CD8-positive, alpha-beta memory T cell (primary cell): ENCODE data around the gene FHL1. TPM values are rescaled to one million over a fixed set of nuclear protein-coding genes. Genes with fewer than 3 reads are reported as not detected.
A peak's percentile ranks its signal among the peaks of the same experiment; 100 is the strongest.

Experiments used
- CTCF ChIA-PET: fragments of 350-600 bp; sonication (Branson Sonifier 250); formaldehyde crosslinking; loops from one replicate; lab custom pipeline; 2021; ENCODE audit warnings: antibody characterized with exemption; lab: Charles Lee
- POLR2A ChIA-PET: fragments of 350-600 bp; sonication (Branson Sonifier 250); formaldehyde crosslinking; loops from one replicate; lab custom pipeline; 2021; ENCODE audit warnings: antibody characterized with exemption; lab: Charles Lee
- DNase-seq, 5 donors: peaks; one replicate each; pipeline versions ENCODE4 v3.0.0 to v3.0.0-alpha.2; 2020 to 2022; ENCODE audit warnings: mixed read lengths in 1 of 5
- H3K27ac ChIP-seq: one replicate; pipeline ENCODE4 v1.7.0; 2013; ENCODE audit warnings: low read depth, mild to moderate bottlenecking, low read length, moderate library complexity
- H3K27me3 ChIP-seq: 2 replicates; pipeline ENCODE4 v1.7.0; 2013; ENCODE audit warnings: low read length, mild to moderate bottlenecking; ENCODE audit not compliant: insufficient read depth, poor library complexity, severe bottlenecking
- H3K36me3 ChIP-seq: 2 replicates; pipeline ENCODE4 v1.7.0; 2013; ENCODE audit warnings: mild to moderate bottlenecking, low read length, moderate library complexity; ENCODE audit not compliant: insufficient read depth
- H3K4me1 ChIP-seq: 2 replicates; pipeline ENCODE4 v1.7.0; 2013; ENCODE audit warnings: mild to moderate bottlenecking, low read length, moderate library complexity; ENCODE audit not compliant: insufficient read depth
- H3K4me3 ChIP-seq: 2 replicates; pipeline ENCODE4 v1.7.0; 2013; ENCODE audit warnings: mild to moderate bottlenecking, low read length
- H3K9me3 ChIP-seq: 2 replicates; pipeline ENCODE4 v1.7.0; 2013; ENCODE audit warnings: mild to moderate bottlenecking, low read length
- H3K27ac Mint-ChIP-seq, 8 donors: one replicate each; pipeline ENCODE4 v1.8.0; 2020 to 2021; ENCODE audit warnings: mixed read lengths in 8 of 8, mild to moderate bottlenecking in 6 of 8, inconsistent platforms in 3 of 8, moderate library complexity in 3 of 8
- H3K27me3 Mint-ChIP-seq, 2 donors: one replicate each; pipeline ENCODE4 v1.8.0; 2020 to 2021; ENCODE audit warnings: mixed read lengths in 2 of 2, mild to moderate bottlenecking in 1 of 2, moderate library complexity in 1 of 2
- H3K36me3 Mint-ChIP-seq, 3 donors: one replicate each; pipeline ENCODE4 v1.8.0; 2020 to 2021; ENCODE audit warnings: mixed read lengths in 3 of 3, inconsistent platforms in 1 of 3, mild to moderate bottlenecking in 1 of 3
- H3K4me1 Mint-ChIP-seq, 3 donors: one replicate each; pipeline ENCODE4 v1.8.0; 2020 to 2021; ENCODE audit warnings: mixed read lengths in 3 of 3, inconsistent platforms in 1 of 3, mild to moderate bottlenecking in 1 of 3
- H3K4me3 Mint-ChIP-seq, 7 donors: one replicate each; pipeline ENCODE4 v1.8.0; 2020 to 2021; ENCODE audit warnings: mixed read lengths in 7 of 7, mild to moderate bottlenecking in 6 of 7, moderate library complexity in 4 of 7, inconsistent platforms in 2 of 7
- H3K9me3 Mint-ChIP-seq, 5 donors: one replicate each; pipeline ENCODE4 v1.8.0; 2020 to 2022; ENCODE audit warnings: mixed read lengths in 5 of 5, mild to moderate bottlenecking in 3 of 5, moderate library complexity in 2 of 5, inconsistent platforms in 1 of 5
- polyA plus RNA-seq: library from polyadenylated mRNA; unstranded; fragments of 300-500 nt; fragmentation: Illumina TruSeq; gene quantifications from one replicate; pipeline ENCODE4 v1.2.3, GENCODE V29; 2021
- total RNA-seq, 2 experiments: library from RNA; stranded (reverse); gene quantifications; one replicate each; pipeline ENCODE4 v1.2.3, GENCODE V29; 2021

The FHL1 gene
- total and polyA plus RNA-seq, 3 experiments from 2014 or later, result 7.5 to 18.5 (median 8.1) TPM

DNA sequence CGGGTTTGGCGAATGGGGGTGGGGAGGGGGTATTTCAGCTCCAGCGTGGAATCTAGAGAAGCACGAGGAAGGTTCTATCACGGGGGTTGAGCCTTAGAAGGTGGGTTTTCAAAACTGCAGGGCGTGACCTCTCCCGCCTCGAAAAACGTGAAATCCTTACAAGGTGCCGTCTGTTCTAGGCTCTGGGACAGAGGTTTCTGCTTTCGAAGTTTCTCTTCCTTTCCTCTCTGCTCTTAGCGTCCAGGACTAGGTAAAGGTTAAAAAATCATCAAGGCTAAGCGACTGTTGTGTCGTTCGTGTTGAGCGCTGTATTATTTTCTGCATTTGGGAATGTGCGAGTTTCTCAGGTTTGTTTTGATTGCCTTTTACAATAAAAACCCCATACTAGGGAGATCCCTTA, 1.1 kb downstream of the FHL1 start:
- DNase-seq, result no peak
- H3K27me3 ChIP-seq, result no peaks in the 10 kb centered on the region
- H3K4me3 ChIP-seq, result no peak overlapping the region
- peak overlapping the region in 2 of 8 donors; percentile 33 to 45 for H3K27ac Mint-ChIP-seq
- H3K36me3 ChIP-seq, result no peaks in the 10 kb centered on the region
- ChIA-PET CTCF (no interaction called here), POLR2A (no interaction called here)
- H3K9me3 ChIP-seq, result no peaks in the 10 kb centered on the region
- H3K4me3 Mint-ChIP-seq, result peak overlapping the region; percentile 63 to 83 (median 70)
- H3K36me3 Mint-ChIP-seq, result peaks cover 0 to 1% (median 0%) of the 10 kb centered on the region in 3 donors
- no peak overlapping the region for H3K27ac ChIP-seq
- H3K4me1 Mint-ChIP-seq, result peaks cover 20 to 34% (median 29%) of the 10 kb centered on the region in 3 donors
- peaks cover 0 to 8% of the 10 kb centered on the region in 2 donors for H3K27me3 Mint-ChIP-seq
- no peaks in the 10 kb centered on the region for H3K9me3 Mint-ChIP-seq
- peaks cover 21% of the 10 kb centered on the region for H3K4me1 ChIP-seq

DNA sequence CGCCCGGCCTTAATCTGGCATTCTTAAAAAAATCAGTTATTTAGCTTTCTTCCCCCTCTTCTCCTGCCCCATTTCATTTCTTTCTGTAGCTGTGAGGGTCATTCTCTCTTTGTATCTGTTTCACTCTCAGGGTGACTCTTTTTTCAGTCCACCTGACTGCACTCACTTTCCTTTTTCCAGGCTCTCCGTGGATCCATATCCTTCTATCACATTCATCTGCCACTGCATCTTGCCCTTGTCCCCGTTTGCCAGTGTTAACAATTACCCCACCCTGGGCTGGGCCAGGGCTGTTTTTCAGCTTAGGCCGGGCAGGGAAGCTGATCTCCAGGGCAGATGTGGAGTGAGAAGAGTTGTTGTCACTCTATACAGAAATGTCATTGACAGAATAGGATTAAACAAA, 7.7 kb downstream of the FHL1 start:
- DNase-seq, result no peak
- Mint-ChIP-seq H3K36me3 (no peaks in the 10 kb centered on the region), H3K4me1 (no peaks in the 10 kb centered on the region), H3K27me3 (peaks cover 0 to 2% of the 10 kb centered on the region in 2 donors), H3K9me3 (no peaks in the 10 kb centered on the region), H3K4me3 (no peak overlapping the region), H3K27ac (peak overlapping the region in 1 of 8 donors; percentile 14)
- ChIA-PET POLR2A (no interaction called here), CTCF (no interaction called here)
- Histone ChIP-seq H3K27me3 (no peaks in the 10 kb centered on the region), H3K9me3 (no peaks in the 10 kb centered on the region), H3K36me3 (no peaks in the 10 kb centered on the region), H3K4me1 (no peaks in the 10 kb centered on the region), H3K27ac (no peak overlapping the region), H3K4me3 (no peak overlapping the region)

DNA sequence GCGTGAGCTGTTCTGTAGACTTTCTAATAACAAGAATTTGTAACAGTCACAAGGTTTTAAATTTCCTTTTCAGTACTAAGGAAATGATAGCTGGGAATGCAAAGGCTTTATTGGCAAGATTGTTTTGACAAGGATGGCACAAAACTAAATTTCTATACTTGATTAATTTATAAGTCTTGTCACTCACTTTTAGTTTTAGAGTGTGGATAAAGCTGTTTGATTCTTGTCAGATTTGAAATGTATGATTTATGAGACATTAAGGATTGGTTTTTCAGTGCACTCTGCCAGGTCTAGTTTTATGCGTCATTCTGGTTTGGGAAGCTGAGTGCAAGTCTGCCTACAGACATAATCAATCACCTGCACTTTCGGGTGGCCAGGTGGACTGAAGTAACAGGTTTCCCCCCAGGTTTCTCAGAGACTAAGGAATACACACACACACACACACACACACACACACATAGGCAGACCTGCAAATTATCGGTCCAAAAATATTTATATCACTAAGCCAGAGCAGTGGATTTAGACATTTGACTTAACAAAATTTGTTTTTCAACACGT, 9.3 kb downstream of the FHL1 start:
- no peak overlapping the region for H3K4me3 ChIP-seq
- H3K27me3 ChIP-seq, result no peaks in the 10 kb centered on the region
- ChIA-PET POLR2A (interaction anchor here (0.6 kb wide), 1 partner anchor 21 kb away, joined by 3 read pairs; no protein-coding TSS in a partner anchor), CTCF (no interaction called here)
- Mint-ChIP-seq H3K27me3 (peaks cover 0 to 4% of the 10 kb centered on the region in 2 donors), H3K4me1 (no peaks in the 10 kb centered on the region), H3K36me3 (no peaks in the 10 kb centered on the region), H3K27ac (no peak overlapping the region), H3K9me3 (no peaks in the 10 kb centered on the region), H3K4me3 (no peak overlapping the region)
- DNase-seq, result no peak
- no peaks in the 10 kb centered on the region for H3K9me3 ChIP-seq
- H3K36me3 ChIP-seq, result no peaks in the 10 kb centered on the region
- no peaks in the 10 kb centered on the region for H3K4me1 ChIP-seq
- H3K27ac ChIP-seq, result no peak overlapping the region

DNA sequence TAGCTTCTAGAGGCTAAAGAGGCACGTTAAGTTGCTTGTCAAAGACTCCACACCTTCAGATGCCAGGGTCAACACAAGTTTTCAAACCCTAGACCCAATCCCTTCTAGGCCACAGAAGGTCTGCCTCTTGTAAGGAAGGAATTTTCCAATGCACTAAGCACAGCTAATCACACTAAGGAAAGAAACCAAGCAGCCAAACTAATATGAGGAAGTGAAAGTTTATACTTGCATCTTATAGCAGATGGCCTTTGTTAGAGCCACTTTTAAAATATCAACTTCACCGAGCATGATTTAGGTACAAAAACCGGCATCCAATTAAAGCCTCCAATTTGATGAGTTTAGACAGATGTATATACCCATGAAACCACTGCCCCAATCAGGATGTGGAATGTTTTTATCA, 9.9 kb downstream of the FHL1 start:
- Mint-ChIP-seq H3K27ac (no peak overlapping the region), H3K4me3 (no peak overlapping the region), H3K9me3 (no peaks in the 10 kb centered on the region), H3K27me3 (peaks cover 0 to 5% of the 10 kb centered on the region in 2 donors), H3K4me1 (no peaks in the 10 kb centered on the region), H3K36me3 (no peaks in the 10 kb centered on the region)
- ChIA-PET CTCF (no interaction called here), POLR2A (interaction anchor here (0.6 kb wide), 1 partner anchor 22 kb away, joined by 3 read pairs; no protein-coding TSS in a partner anchor)
- H3K4me1 ChIP-seq, result no peaks in the 10 kb centered on the region
- no peak overlapping the region for H3K4me3 ChIP-seq
- H3K36me3 ChIP-seq, result no peaks in the 10 kb centered on the region
- no peaks in the 10 kb centered on the region for H3K9me3 ChIP-seq
- no peak for DNase-seq
- H3K27me3 ChIP-seq, result no peaks in the 10 kb centered on the region
- no peak overlapping the region for H3K27ac ChIP-seq

DNA sequence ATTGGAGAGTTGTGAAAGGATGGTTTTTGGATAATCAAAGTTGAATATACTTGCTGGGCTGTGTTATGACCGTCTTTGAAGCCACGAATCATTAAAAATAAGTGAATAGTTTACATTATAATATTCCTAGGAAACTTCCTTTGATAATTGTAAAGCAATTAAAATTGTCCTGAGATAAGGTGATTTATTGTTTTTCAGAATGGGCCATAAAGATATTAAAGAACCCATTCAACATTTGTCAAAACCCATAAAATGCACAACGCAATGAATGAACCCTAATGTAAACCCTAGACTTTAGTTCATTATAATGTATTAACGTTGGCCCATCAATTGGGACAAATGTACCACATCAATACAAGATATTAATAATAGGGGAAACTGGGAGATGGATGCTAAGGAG, 11.4 kb downstream of the FHL1 start:
- no peak for DNase-seq
- H3K27ac ChIP-seq, result no peak overlapping the region
- no peaks in the 10 kb centered on the region for H3K9me3 ChIP-seq
- Mint-ChIP-seq H3K27ac (no peak overlapping the region), H3K36me3 (no peaks in the 10 kb centered on the region), H3K4me1 (no peaks in the 10 kb centered on the region), H3K27me3 (peaks cover 0 to 6% of the 10 kb centered on the region in 2 donors), H3K4me3 (no peak overlapping the region), H3K9me3 (no peaks in the 10 kb centered on the region)
- H3K27me3 ChIP-seq, result no peaks in the 10 kb centered on the region
- H3K4me3 ChIP-seq, result no peak overlapping the region
- ChIA-PET POLR2A (no interaction called here), CTCF (no interaction called here)
- no peaks in the 10 kb centered on the region for H3K4me1 ChIP-seq
- H3K36me3 ChIP-seq, result no peaks in the 10 kb centered on the region

DNA sequence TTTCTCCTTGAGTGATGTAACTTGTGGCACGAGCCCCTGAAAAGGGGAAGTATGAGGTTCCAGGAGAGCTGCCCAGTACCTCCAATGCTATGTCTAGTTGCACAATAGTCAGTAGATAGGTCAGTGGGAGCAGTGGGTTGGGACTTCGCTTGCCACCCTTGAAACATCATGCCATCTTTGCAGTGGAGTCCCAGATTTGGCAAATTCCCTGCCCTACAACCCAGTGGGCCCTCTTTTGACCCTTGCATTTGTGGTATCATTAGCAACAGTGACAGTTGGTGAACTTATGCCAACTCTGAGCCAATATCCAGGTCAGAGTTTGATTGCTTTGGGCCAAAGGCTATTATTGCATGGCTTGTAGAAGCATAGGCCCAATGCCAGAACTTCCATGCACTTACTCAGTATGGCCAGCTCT, 12.3 kb downstream of the FHL1 start:
- ChIA-PET POLR2A (no interaction called here), CTCF (no interaction called here)
- no peaks in the 10 kb centered on the region for H3K4me1 Mint-ChIP-seq
- no peak overlapping the region for H3K27ac ChIP-seq
- H3K4me3 Mint-ChIP-seq, result no peak overlapping the region
- H3K36me3 Mint-ChIP-seq, result no peaks in the 10 kb centered on the region
- no peak for DNase-seq
- no peaks in the 10 kb centered on the region for H3K4me1 ChIP-seq
- H3K9me3 Mint-ChIP-seq, result no peaks in the 10 kb centered on the region
- H3K36me3 ChIP-seq, result no peaks in the 10 kb centered on the region
- H3K9me3 ChIP-seq, result no peaks in the 10 kb centered on the region
- no peaks in the 10 kb centered on the region for H3K27me3 ChIP-seq
- H3K4me3 ChIP-seq, result no peak overlapping the region
- peaks cover 0 to 6% of the 10 kb centered on the region in 2 donors for H3K27me3 Mint-ChIP-seq
- no peak overlapping the region for H3K27ac Mint-ChIP-seq

DNA sequence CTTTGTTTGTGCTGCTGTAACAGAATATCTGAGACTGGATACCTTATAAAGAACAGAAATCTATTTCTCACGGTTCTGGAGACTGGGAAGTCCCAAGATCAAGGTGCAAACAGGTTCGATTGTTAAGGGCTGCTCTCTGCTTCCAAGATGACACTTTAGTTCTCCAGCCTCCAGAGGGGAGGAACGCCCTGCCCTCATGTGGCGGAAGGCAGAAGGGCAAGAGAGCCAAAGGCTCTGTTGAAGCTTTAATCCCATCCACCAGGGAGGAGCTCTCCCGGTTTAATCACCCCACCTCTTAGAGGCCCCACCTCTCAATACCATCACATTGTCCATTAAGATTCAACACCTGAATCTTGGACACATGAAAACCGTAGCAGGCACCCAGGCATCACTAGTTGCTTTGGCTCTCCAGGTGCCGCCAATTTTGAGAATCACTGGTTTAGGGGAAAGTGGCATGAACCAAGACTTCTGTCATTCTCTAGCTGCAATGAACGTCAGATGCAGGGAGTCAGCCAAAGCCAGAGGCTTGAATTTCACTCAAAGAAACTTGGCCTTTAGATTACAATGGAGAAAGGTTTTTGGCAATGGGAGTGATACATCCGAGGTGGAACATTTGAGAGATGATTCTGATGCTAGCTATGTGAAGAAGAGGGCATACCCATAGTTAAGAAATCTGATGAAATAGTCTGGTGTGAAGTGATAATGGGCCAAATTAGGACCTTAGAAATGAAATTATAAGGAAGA, 15.7 kb downstream of the FHL1 start:
- H3K27ac Mint-ChIP-seq, result peak overlapping the region in 1 of 8 donors; percentile 0
- no peak overlapping the region for H3K4me3 ChIP-seq
- H3K27me3 Mint-ChIP-seq, result peaks cover 0 to 10% of the 10 kb centered on the region in 2 donors
- H3K4me1 ChIP-seq, result no peaks in the 10 kb centered on the region
- H3K27ac ChIP-seq, result no peak overlapping the region
- no peaks in the 10 kb centered on the region for H3K9me3 Mint-ChIP-seq
- ChIA-PET POLR2A (no interaction called here), CTCF (interaction anchor here (0.7 to 2.3 kb wide), 6 partner anchors 12 to 137 kb away, joined by 3 to 16 read pairs (median 4); no protein-coding TSS in a partner anchor)
- no peaks in the 10 kb centered on the region for H3K27me3 ChIP-seq
- DNase-seq, result peak in 3 of 5 donors; percentile 9 to 49 (median 33)
- no peaks in the 10 kb centered on the region for H3K36me3 ChIP-seq
- H3K9me3 ChIP-seq, result no peaks in the 10 kb centered on the region
- H3K36me3 Mint-ChIP-seq, result no peaks in the 10 kb centered on the region
- H3K4me1 Mint-ChIP-seq, result no peaks in the 10 kb centered on the region
- peak overlapping the region in 1 of 7 donors; percentile 44 for H3K4me3 Mint-ChIP-seq

DNA sequence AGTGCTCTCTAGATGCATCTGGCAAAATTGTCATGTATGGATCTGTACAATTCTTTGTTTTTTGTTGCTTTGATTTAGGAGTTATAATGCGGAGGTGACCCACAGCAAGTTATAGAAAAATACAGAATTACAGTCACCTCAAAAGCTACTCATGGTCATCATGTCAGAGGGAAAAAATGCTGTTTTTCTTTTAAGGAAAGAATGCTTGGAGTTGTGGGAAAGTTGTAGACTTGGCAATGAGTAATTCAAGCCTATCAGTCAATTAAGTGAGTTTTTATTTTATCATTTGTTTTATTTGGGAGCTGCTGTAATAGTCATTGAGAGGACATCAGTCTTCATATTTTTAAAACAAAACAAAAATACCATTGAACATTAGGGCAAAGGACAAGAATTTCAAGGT, 16.4 kb downstream of the FHL1 start:
- Histone ChIP-seq H3K36me3 (no peaks in the 10 kb centered on the region), H3K27ac (no peak overlapping the region), H3K4me3 (no peak overlapping the region), H3K9me3 (no peaks in the 10 kb centered on the region), H3K4me1 (no peaks in the 10 kb centered on the region), H3K27me3 (no peaks in the 10 kb centered on the region)
- H3K36me3 Mint-ChIP-seq, result no peaks in the 10 kb centered on the region
- no peaks in the 10 kb centered on the region for H3K9me3 Mint-ChIP-seq
- H3K4me1 Mint-ChIP-seq, result no peaks in the 10 kb centered on the region
- H3K4me3 Mint-ChIP-seq, result no peak overlapping the region
- POLR2A ChIA-PET, result no interaction called here
- no peak for DNase-seq
- H3K27me3 Mint-ChIP-seq, result peaks cover 0 to 10% of the 10 kb centered on the region in 2 donors
- CTCF ChIA-PET, result interaction anchor here (1.1 to 2.3 kb wide), 2 partner anchors 107 to 135 kb away, joined by 4 to 16 read pairs; no protein-coding TSS in a partner anchor
- peak overlapping the region in 1 of 8 donors; percentile 0 for H3K27ac Mint-ChIP-seq
